GM23338 (cell line): Measurements from ENCODE around the gene AP1S2. TPM values are rescaled to one million over a fixed set of nuclear protein-coding genes. Genes with fewer than 3 reads are reported as not detected.
A peak's percentile ranks its signal among the peaks of the same experiment; 100 is the strongest.

ENCODE experiments used
- ATAC-seq: fragments of 200-7000 bp; cut with Tn5 transposase; 3 replicates; pipeline ENCODE4 v1.9.1; 2020
- DNase-seq: peaks from one replicate; pipeline ENCODE4 v3.0.0-alpha.2; 2015; ENCODE audit warnings: low spot score
- H2AFZ ChIP-seq: fragments of 200-600 bp; sonication (generic); 2 replicates; pipeline ENCODE4 v1.8.0; 2016; ENCODE audit warnings: antibody characterized with exemption, mild to moderate bottlenecking, moderate library complexity
- H3F3A ChIP-seq: fragments of 200-600 bp; sonication (generic); replicated peaks from 2 replicates; pipeline ENCODE4 v1.8.0; 2017; ENCODE audit warnings: antibody characterized with exemption, mixed run types, low read depth
- H3K27ac ChIP-seq: fragments of 200-600 bp; sonication (generic); 2 replicates; pipeline ENCODE4 v1.6.1; 2016; ENCODE audit warnings: low read depth
- H3K27me3 ChIP-seq: fragments of 200-600 bp; sonication (generic); 2 replicates; pipeline ENCODE4 v1.8.0; 2016; ENCODE audit warnings: mild to moderate bottlenecking, mixed run types, moderate library complexity; ENCODE audit not compliant: insufficient read depth
- H3K36me3 ChIP-seq: fragments of 200-600 bp; sonication (generic); 2 replicates; pipeline ENCODE4 v1.8.0; 2016; ENCODE audit warnings: mild to moderate bottlenecking; ENCODE audit not compliant: insufficient read depth
- H3K4me1 ChIP-seq: fragments of 200-600 bp; sonication (generic); 2 replicates; pipeline ENCODE4 v1.8.0; 2016; ENCODE audit warnings: mild to moderate bottlenecking, moderate library complexity; ENCODE audit not compliant: insufficient read depth
- H3K4me2 ChIP-seq: fragments of 200-600 bp; sonication (generic); 2 replicates; pipeline ENCODE4 v1.7.1; 2017; ENCODE audit warnings: mixed run types
- H3K4me3 ChIP-seq: fragments of 200-600 bp; sonication (generic); 2 replicates; pipeline ENCODE4 v1.6.1; 2016; ENCODE audit warnings: mixed run types
- H3K79me2 ChIP-seq: fragments of 200-600 bp; sonication (generic); replicated peaks from 2 replicates; pipeline ENCODE4 v1.8.0; 2017; ENCODE audit warnings: mild to moderate bottlenecking; ENCODE audit not compliant: insufficient read depth
- H3K9me2 ChIP-seq: fragments of 200-600 bp; sonication (generic); 2 replicates; pipeline ENCODE4 v1.8.0; 2017; ENCODE audit not compliant: insufficient read depth
- H4K20me1 ChIP-seq: fragments of 200-600 bp; sonication (generic); replicated peaks from 2 replicates; pipeline ENCODE4 v1.8.0; 2017; ENCODE audit warnings: mild to moderate bottlenecking; ENCODE audit not compliant: insufficient read depth
- H3K27ac Mint-ChIP-seq: 2 replicates; pipeline ENCODE4 v1.8.0; 2020; ENCODE audit warnings: inconsistent platforms, mild to moderate bottlenecking, moderate library complexity, mixed read lengths
- H3K27me3 Mint-ChIP-seq: 3 replicates; pipeline ENCODE4 v1.8.0; 2022; ENCODE audit warnings: low read depth, mild to moderate bottlenecking, moderate library complexity, mixed read lengths, inconsistent platforms; ENCODE audit not compliant: insufficient read depth, poor library complexity
- H3K36me3 Mint-ChIP-seq: 3 replicates; pipeline ENCODE4 v1.8.0; 2021; ENCODE audit warnings: low read depth, mild to moderate bottlenecking, inconsistent platforms, moderate library complexity, mixed read lengths
- H3K4me1 Mint-ChIP-seq: 3 replicates; pipeline ENCODE4 v1.8.0; 2020; ENCODE audit warnings: mild to moderate bottlenecking, inconsistent platforms, mixed read lengths
- H3K4me3 Mint-ChIP-seq: 3 replicates; pipeline ENCODE4 v1.8.0; 2021; ENCODE audit warnings: moderate library complexity, mild to moderate bottlenecking, inconsistent platforms, mixed read lengths
- H3K9me3 Mint-ChIP-seq: 3 replicates; pipeline ENCODE4 v1.8.0; 2020; ENCODE audit warnings: moderate library complexity, mild to moderate bottlenecking, inconsistent platforms, mixed read lengths
- CREB1 ChIP-seq: fragments of 250-450 bp; sonication (Bioruptor Pico); IDR thresholded peaks from 2 replicates; pipeline ENCODE4 v1.5.0; 2020; ENCODE audit warnings: low read depth, mild to moderate bottlenecking, moderate library complexity
- CTCF ChIP-seq, 2 experiments: fragments of 200-600 bp in 1 of 2; sonication (generic) in 1 of 2; conservative IDR thresholded peaks; 2 replicates each; pipeline versions ENCODE4 v1.5.1 to v1.6.1; 2016 to 2017; ENCODE audit warnings: antibody characterized with exemption in 2 of 2, low read depth in 2 of 2, mild to moderate bottlenecking in 2 of 2, moderate library complexity in 1 of 2
- ETS1 ChIP-seq: IDR thresholded peaks from 2 replicates; pipeline ENCODE4 v1.6.1; 2016; ENCODE audit warnings: antibody characterized with exemption
- EZH2 ChIP-seq: fragments of 200-600 bp; sonication (generic); IDR thresholded peaks from one replicate; pipeline ENCODE4 v1.8.0; 2017; ENCODE audit warnings: antibody characterized with exemption, mild to moderate bottlenecking, low read depth; ENCODE audit not compliant: unreplicated experiment
- EZH2phosphoT487 ChIP-seq: fragments of 200-600 bp; sonication (generic); IDR thresholded peaks from one replicate; pipeline ENCODE4 v1.8.1; 2018; ENCODE audit warnings: antibody characterized with exemption; ENCODE audit not compliant: unreplicated experiment
- JUNB ChIP-seq: IDR thresholded peaks from one replicate; pipeline ENCODE4 v1.6.1; 2016; ENCODE audit warnings: antibody characterized with exemption; ENCODE audit not compliant: unreplicated experiment
- NANOG ChIP-seq: IDR thresholded peaks from 2 replicates; pipeline ENCODE4 v1.6.1; 2016; ENCODE audit warnings: antibody characterized with exemption, borderline replicate concordance
- POLR2AphosphoS5 ChIP-seq: IDR thresholded peaks from 2 replicates; pipeline ENCODE4 v1.6.1; 2016; ENCODE audit warnings: antibody characterized with exemption, low read depth
- REST ChIP-seq: IDR thresholded peaks from one replicate; pipeline ENCODE4 v1.6.1; 2018; ENCODE audit warnings: antibody characterized with exemption; ENCODE audit not compliant: unreplicated experiment
- STAT1 ChIP-seq: IDR thresholded peaks from one replicate; pipeline ENCODE4 v1.6.1; 2016; ENCODE audit warnings: antibody characterized with exemption; ENCODE audit not compliant: unreplicated experiment
- ZNF114 ChIP-seq: fragments of 250-450 bp; sonication (Bioruptor Pico); IDR thresholded peaks from 2 replicates; pipeline ENCODE4 v1.5.0; 2020; ENCODE audit warnings: mild to moderate bottlenecking, moderate library complexity
- ZNF331 ChIP-seq: fragments of 250-450 bp; sonication (Bioruptor Pico); IDR thresholded peaks from 2 replicates; pipeline ENCODE4 v1.5.0; 2020; ENCODE audit warnings: low read depth, mild to moderate bottlenecking, moderate library complexity
- ZNF462 ChIP-seq: fragments of 250-450 bp; sonication (Bioruptor Pico); IDR thresholded peaks from 2 replicates; pipeline ENCODE4 v1.5.0; 2020; ENCODE audit warnings: mild to moderate bottlenecking, moderate library complexity
- polyA plus RNA-seq: library from polyadenylated mRNA; unstranded; fragments of >200 nt; fragmentation: Nextera tagmentation; extraction: Ambion mirVana; gene quantifications from 2 replicates; pipeline ENCODE4 v1.2.1, GENCODE V29; 2016
- total RNA-seq: library from RNA; depleted of rRNA; stranded (reverse); fragments of >200 nt; shearing (Covaris generic); gene quantifications from 2 replicates; pipeline ENCODE4 v1.2.3, GENCODE V29; 2014

Gene AP1S2
- total and polyA plus RNA-seq, 2 experiments from 2014 or later, result 160 to 251 TPM

GRCh38 chrX:15816438-15816809, 38.2 kb downstream of the AP1S2 start:
- H3K27ac ChIP-seq, result peak overlapping the region; percentile 87
- no peaks in the 10 kb centered on the region for H3K79me2 ChIP-seq
- H2AFZ ChIP-seq, result no peak overlapping the region
- Mint-ChIP-seq H3K4me1 (peaks cover 23% of the 10 kb centered on the region; the same call in 2 of the 3 replicates), H3K9me3 (no peaks in the 10 kb centered on the region), H3K27ac (peak overlapping the region; percentile 100), H3K27me3 (no peaks in the 10 kb centered on the region), H3K36me3 (peaks cover 64% of the 10 kb centered on the region), H3K4me3 (no peak overlapping the region)
- H3K4me3 ChIP-seq, result no peak overlapping the region
- peaks cover 7% of the 10 kb centered on the region; the same call in 1 of the 2 replicates for H3K36me3 ChIP-seq
- no peaks in the 10 kb centered on the region for H3F3A ChIP-seq
- no peaks in the 10 kb centered on the region for H4K20me1 ChIP-seq
- H3K4me2 ChIP-seq, result peak overlapping the region; percentile 4; the same call in 1 of the 2 replicates
- TF ChIP-seq CREB1 (CRISPR knock-in tag) (no peak), NANOG (no peak), CTCF (conservative IDR thresholded peaks at IDR 0.05; ENCODE audit: low read depth in 2 of 2) (no peak), STAT1 (no peak), EZH2phosphoT487 (no peak), ETS1 (no peak), ZNF462 (CRISPR knock-in tag) (no peak), POLR2AphosphoS5 (no peak), EZH2 (no peak), JUNB (no peak), ZNF114 (CRISPR knock-in tag) (no peak), REST (no peak), ZNF331 (CRISPR knock-in tag) (no peak)
- peaks cover 12% of the 10 kb centered on the region for H3K4me1 ChIP-seq
- no peaks in the 10 kb centered on the region for H3K9me2 ChIP-seq
- H3K27me3 ChIP-seq, result no peaks in the 10 kb centered on the region
- ATAC-seq (peak; percentile 72), DNase-seq (peak; percentile 51)
